HG02642 (cell line): ENCODE measurements around the gene ZDHHC14.
A peak's percentile ranks its signal among the peaks of the same experiment; 100 is the strongest.
"Not testable (repeated sequence)": the region's sequence is repeated elsewhere in the genome, so short reads cannot be mapped to it uniquely, and the experiment has no call there.

Experiments used
- ATAC-seq: cut with Tn5 transposase; IDR thresholded peaks from one replicate; pipeline ENCODE4 v1.9.1; 2021; ENCODE audit warnings: mild to moderate bottlenecking; ENCODE audit not compliant: unreplicated experiment, poor library complexity

ZDHHC14 gene

GRCh38 chr6:157560063-157560462 lies 179.1 kb downstream of the ZDHHC14 start:
- ATAC-seq = not testable (repeated sequence)

GRCh38 chr6:157560691-157561413 lies 179.9 kb downstream of the ZDHHC14 start:
- no peak for ATAC-seq

DNA sequence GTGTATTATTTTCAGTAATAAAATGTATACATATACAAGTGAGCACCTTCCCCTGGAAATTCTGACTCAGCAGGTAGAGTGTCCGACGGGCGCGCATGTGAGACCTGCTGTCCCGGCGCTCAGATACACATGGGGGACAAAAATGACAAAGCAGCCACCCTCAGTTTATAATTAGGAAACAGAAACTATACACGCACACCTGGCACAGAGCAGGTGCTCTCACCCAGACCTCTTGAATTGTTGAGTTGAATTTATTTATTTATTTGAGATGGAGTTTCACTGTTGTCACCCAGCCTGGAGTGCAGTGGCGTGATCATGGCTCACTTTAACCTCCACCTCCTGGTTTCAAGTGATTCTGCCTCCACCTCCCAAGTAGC lies 180.4 kb downstream of the ZDHHC14 start:
- peak; percentile 33 for ATAC-seq

- peak; percentile 37 for ATAC-seq
These were observed 181.2 kb downstream of the ZDHHC14 start for GRCh38 chr6:157561929-157562810.

- ATAC-seq = no peak
These were observed 182.0 kb downstream of the ZDHHC14 start for GRCh38 chr6:157562997-157563396.

DNA sequence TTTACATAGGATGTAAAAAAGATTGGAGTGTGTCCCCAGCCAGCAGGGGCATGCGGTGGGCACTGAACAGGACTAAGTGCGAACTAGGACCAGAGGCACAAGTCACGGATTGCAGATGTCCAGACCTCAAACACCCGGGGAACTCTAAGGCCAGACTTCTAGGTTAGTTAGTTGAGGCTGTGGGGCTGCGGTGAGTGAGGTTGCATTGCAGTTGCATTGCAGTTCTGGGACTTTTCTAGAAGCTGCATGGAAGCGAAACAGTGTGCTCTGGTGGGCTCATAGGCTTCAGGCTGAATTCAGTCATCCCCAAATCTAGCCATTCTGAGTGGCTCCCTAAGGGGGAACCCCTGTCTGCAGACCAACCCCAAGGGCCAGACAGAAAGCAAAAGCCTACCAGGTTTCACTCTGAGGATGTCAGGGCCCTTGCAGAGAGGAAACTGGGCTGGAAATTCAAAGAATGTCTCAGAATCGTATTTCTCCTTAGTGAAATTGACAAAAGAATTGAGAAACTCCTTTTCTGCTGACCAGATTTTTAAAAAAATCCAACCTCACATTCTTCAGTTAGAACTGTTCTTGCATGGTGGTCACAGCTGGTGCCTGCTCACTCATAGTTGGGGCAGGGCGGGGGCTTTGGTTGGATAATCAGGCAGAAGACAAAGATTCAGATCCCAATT lies 182.8 kb downstream of the ZDHHC14 start:
- ATAC-seq = peak; percentile 68

DNA sequence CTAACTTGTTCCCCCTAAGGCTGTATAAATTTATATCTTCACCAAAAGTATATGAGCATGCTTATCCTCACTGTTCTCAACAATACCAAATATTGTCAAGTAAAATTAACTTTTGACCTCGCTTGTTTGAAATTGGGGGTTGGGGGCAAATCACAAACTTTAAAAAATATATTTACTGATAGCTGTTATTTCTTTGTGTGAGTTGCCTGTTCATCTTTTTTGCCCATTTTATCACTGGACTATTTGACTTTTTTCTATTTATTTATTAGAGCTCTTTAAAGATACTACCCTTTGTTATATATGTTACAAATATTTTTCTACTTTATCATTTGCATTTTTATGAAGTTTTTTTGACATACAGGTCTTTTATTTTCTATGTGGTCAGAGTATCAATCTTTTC lies 187.7 kb downstream of the ZDHHC14 start:
- ATAC-seq = no peak

DNA sequence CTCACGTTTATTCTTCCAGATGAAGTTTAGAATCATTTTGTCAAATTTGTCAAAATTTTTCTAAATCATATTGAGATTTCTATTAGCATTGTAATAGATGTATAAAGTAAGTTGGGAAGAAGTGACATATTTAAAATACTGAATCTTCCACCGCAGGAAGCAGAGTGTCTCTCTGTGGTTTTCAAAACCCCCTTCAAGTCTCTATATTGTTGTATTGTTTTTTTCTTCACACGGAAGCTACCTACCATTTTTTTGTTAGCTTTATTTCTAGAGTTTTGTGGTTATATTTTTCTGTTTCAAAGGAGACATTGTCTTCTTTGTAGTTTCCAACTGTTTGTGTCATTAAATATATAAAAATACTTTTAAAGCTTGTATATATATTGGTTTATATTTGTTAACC lies 188.6 kb downstream of the ZDHHC14 start:
- peak; percentile 37 for ATAC-seq

DNA sequence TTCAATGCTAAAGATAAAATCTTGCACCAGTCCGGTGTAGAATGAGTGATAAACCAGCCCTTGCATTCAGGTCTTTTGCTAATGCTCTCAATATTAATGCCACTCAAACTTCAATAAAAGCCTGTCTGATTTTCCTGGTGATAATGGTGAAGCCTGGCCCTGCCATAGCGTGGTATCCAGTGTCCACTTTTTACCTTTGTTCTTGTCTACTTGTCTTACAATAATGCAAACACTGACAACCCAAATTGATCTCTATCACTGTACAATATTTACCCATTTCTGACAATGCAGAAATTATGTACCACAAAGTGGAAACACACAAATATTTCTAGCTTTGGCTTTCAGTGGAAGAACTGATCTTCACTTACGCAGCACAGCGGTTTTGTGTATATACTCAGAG lies 189.1 kb downstream of the ZDHHC14 start:
- no peak for ATAC-seq

DNA sequence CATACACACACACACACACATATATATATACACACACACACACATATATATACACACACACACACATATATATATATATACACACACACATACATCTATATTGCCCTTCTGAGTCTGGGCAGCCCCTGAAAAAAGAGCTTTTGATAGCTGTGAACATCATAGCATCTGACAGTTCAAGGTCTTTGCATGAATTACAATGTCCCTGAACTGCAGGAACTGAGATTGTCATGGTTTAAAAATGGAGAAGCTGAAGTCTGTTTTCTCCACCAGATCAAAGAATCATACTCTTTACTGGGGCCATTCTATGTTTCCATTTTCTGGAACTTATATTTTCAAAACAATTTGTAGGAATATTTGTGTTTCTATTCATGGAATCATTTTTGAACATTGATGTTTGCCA lies 189.8 kb downstream of the ZDHHC14 start:
- no peak for ATAC-seq

GRCh38 chr6:157571269-157571668 lies 190.3 kb downstream of the ZDHHC14 start:
- ATAC-seq = peak; percentile 69

- no peak for ATAC-seq
These were observed 191.0 kb downstream of the ZDHHC14 start for GRCh38 chr6:157571950-157572349.

DNA sequence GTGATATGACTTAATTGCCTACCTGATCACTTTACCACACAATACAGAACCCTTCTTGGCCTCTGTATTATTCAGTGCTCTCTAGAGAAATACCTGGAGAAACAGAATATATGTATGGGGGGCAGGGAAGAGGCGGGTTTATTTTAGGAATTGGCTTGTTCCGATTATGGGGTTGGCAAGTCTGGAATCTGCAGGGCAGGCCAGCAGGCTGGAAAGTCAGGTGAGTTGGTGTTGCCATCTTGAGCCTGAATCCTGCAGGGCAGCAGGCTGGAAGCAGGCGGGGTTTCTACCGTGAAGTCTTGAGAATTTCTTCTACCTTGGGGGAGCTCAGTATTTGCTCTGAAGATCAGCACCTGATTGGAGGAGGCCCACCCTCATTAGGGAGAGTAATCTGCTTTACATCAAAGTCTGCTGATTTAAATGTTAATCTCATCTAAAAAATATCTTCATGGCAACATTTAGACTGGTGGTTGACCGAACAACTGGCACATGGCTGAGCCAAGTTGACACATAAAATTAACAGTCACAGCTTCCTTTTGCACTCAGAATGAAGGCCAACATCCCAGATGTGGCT lies 193.9 kb downstream of the ZDHHC14 start:
- ATAC-seq = no peak

GRCh38 chr6:157575436-157576145 lies 194.6 kb downstream of the ZDHHC14 start:
- ATAC-seq = no peak

GRCh38 chr6:157576991-157577390 lies 196.0 kb downstream of the ZDHHC14 start:
- ATAC-seq = not testable (repeated sequence)

DNA sequence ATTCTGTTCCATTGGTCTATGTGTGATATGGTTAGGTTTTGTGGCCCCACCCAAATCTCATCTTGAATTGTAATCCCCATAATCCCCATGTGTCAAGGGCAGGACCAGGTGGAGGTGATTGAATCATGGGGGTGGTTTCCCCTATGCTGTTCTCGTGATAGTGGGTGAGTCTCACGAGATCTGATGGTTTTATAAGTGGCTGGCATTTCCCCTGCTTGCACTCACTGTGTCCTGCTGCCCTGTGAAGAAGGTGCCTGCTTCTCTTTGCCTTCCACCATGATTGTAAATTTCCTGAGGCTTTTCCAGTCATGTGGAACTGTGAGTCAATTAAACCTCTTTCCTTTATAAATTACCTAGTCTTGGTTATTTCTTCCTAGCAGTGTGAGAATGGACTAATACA lies 197.5 kb downstream of the ZDHHC14 start:
- ATAC-seq = not testable (repeated sequence)

DNA sequence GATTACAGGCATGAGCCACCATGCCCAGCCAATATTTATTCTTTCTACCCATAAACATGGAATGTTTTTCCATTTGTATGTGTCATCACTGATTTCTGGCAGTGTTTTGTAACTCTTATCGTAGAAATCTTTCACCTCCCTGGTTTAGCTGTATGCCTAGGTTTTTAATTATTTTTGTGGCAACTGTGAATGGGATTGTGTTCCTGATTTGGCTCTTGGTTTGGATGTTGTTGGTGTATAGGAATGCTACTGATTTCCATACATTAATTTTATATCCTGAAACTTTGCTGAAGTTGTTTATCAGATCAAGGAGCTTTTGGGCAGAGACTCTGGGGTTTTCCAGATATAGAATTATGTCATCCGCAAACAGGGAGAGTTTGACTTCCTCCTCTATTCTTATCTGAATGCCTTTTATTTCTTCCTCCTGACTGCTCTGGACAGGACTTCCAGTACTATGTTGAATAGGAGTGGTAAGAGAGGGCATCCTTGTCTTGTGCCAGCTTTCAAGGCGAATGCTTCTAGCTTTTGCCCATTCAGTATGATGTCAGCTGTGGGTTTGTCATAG lies 198.6 kb downstream of the ZDHHC14 start:
- ATAC-seq = no peak

DNA sequence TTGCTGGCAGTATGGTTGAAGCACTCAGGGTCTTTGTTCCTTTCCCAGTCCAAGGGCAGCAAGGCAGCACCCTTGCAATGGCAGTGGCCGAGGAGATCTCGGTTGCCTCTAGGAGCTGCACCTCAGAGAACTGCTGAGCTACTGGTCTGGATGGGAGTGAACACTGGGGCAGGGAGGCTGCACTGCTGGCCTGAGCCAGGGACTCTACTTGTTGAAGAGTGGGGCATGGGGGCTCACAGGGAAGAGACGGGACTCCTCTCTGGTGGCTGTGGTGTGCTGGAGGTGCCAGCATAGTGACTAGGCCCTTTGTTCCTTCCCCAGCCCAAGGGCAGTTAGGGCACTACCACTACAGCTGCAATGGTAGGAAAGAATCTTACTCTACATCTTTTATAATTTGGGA lies 203.0 kb downstream of the ZDHHC14 start:
- no peak for ATAC-seq

DNA sequence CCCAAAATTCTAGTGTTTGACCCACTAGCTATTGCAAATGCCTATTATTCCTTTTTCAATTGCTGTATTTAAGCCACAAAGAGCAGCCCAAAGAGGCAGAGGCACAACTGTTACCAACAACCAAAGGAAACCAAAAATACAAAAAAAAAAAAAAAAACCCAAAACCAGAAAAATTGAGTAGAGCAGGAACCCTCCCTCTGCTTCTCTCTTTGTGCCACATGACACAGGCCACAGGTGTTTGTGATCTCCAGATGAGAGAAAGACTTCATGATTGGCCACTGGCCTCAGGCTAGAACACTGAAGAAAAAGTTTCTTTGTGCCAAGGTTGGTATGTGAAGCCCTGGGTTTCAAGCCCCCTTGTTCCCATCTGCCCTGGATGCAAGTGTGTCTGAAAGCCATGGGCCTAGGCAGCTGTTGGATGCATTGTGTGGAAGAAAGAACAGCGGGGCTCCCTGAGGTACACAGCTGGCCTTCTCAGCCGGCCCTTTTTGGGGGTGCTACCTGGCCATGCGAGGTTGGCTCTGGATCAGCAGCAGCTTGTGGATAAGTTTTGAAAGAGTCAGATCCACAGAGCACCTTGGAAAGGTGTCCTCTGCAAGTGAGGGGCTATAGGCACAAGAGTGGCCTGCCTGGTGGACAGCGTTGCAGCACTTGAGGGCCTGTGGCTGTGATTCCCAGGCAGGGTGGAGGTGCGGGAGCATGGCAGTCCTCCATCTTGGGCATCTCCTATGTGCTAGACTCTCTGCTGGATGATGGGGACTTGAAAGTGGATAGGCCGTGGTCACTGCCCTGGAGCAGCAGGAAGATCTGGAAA lies 204.5 kb downstream of the ZDHHC14 start:
- ATAC-seq = no peak
